Fibroblast of lung (primary cell): Measurements from ENCODE around the gene TBL3.

Experiments
- EZH2 ChIP-seq: IDR thresholded peaks from 2 replicates; pipeline ENCODE4 v1.5.1; 2012; ENCODE audit warnings: low read length, control low read depth, mild to moderate bottlenecking; ENCODE audit errors: missing control alignments
- TF ChIP-seq, protein P1 (sequence below), 2 donors: IDR thresholded peaks in 1 of 2; conservative IDR thresholded peaks in 1 of 2; 1 replicate in 1 of 2; 2 replicates in 1 of 2; pipeline ENCODE4 v1.5.1; 2011 to 2012; ENCODE audit warnings: low read length in 2 of 2, control low read depth in 1 of 2, inconsistent platforms in 1 of 2, low read depth in 1 of 2, mild to moderate bottlenecking in 1 of 2

GRCh38 chr16:2008009-2008526 is 36.2 kb downstream of the TBL3 start:
- TF ChIP-seq, protein P1, sequence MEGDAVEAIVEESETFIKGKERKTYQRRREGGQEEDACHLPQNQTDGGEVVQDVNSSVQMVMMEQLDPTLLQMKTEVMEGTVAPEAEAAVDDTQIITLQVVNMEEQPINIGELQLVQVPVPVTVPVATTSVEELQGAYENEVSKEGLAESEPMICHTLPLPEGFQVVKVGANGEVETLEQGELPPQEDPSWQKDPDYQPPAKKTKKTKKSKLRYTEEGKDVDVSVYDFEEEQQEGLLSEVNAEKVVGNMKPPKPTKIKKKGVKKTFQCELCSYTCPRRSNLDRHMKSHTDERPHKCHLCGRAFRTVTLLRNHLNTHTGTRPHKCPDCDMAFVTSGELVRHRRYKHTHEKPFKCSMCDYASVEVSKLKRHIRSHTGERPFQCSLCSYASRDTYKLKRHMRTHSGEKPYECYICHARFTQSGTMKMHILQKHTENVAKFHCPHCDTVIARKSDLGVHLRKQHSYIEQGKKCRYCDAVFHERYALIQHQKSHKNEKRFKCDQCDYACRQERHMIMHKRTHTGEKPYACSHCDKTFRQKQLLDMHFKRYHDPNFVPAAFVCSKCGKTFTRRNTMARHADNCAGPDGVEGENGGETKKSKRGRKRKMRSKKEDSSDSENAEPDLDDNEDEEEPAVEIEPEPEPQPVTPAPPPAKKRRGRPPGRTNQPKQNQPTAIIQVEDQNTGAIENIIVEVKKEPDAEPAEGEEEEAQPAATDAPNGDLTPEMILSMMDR (conservative IDR thresholded peaks at IDR 0.05 in 1 of 2, IDR thresholded peaks at IDR 0.05 in 1 of 2; ENCODE audit: low read depth in 1 of 2, low read length in 2 of 2): no peak
- no peak for TF ChIP-seq EZH2
